Measurements from ENCODE around the gene CREBRF. TPM values are rescaled to one million over a fixed set of nuclear protein-coding genes. Genes with fewer than 3 reads are reported as not detected.

The CREBRF gene
- total and polyA plus RNA-seq, 2 experiments from 2014 or later: 2.0 to 3.5 TPM

- Mint-ChIP-seq H3K27me3 (ENCODE audit: insufficient read depth, low read depth, poor library complexity) (peaks cover 2% of the 10 kb centered on the region), H3K27ac (no peak overlapping the region), H3K36me3 (ENCODE audit: low read depth) (peaks cover 27% of the 10 kb centered on the region; the same call in 2 of the 3 replicates), H3K4me1 (peaks cover 18% of the 10 kb centered on the region), H3K4me3 (no peak overlapping the region), H3K9me3 (no peaks in the 10 kb centered on the region)
- Histone ChIP-seq H3K4me1 (ENCODE audit: insufficient read depth) (peaks cover 9% of the 10 kb centered on the region), H3F3A (replicated peaks; ENCODE audit: low read depth) (no peaks in the 10 kb centered on the region), H3K27me3 (ENCODE audit: insufficient read depth) (no peaks in the 10 kb centered on the region), H4K20me1 (replicated peaks; ENCODE audit: insufficient read depth) (peaks cover 18% of the 10 kb centered on the region), H3K36me3 (ENCODE audit: insufficient read depth) (no peaks in the 10 kb centered on the region), H3K27ac (ENCODE audit: low read depth) (no peak overlapping the region), H3K4me3 (no peak overlapping the region), H3K4me2 (no peak overlapping the region), H3K9me2 (ENCODE audit: insufficient read depth) (peaks cover 5% of the 10 kb centered on the region; the same call in 1 of the 2 replicates), H3K79me2 (replicated peaks; ENCODE audit: insufficient read depth) (peaks cover 69% of the 10 kb centered on the region), H2AFZ (no peak overlapping the region)
- DNase-seq (ENCODE audit: low spot score) (no peak), ATAC-seq (no peak)
- no peak for TF ChIP-seq EZH2phosphoT487 (IDR thresholded peaks at IDR 0.05; ENCODE audit: unreplicated experiment)
- TF ChIP-seq EZH2 (IDR thresholded peaks at IDR 0.05; ENCODE audit: low read depth, unreplicated experiment): no peak
- no peak for TF ChIP-seq REST (IDR thresholded peaks at IDR 0.05; ENCODE audit: unreplicated experiment)
- TF ChIP-seq CREB1 (CRISPR knock-in tag; IDR thresholded peaks at IDR 0.05; ENCODE audit: low read depth): no peak
- TF ChIP-seq NANOG (IDR thresholded peaks at IDR 0.05; ENCODE audit: borderline replicate concordance): no peak
- TF ChIP-seq ETS1 (IDR thresholded peaks at IDR 0.05): no peak
- TF ChIP-seq, protein P1, sequence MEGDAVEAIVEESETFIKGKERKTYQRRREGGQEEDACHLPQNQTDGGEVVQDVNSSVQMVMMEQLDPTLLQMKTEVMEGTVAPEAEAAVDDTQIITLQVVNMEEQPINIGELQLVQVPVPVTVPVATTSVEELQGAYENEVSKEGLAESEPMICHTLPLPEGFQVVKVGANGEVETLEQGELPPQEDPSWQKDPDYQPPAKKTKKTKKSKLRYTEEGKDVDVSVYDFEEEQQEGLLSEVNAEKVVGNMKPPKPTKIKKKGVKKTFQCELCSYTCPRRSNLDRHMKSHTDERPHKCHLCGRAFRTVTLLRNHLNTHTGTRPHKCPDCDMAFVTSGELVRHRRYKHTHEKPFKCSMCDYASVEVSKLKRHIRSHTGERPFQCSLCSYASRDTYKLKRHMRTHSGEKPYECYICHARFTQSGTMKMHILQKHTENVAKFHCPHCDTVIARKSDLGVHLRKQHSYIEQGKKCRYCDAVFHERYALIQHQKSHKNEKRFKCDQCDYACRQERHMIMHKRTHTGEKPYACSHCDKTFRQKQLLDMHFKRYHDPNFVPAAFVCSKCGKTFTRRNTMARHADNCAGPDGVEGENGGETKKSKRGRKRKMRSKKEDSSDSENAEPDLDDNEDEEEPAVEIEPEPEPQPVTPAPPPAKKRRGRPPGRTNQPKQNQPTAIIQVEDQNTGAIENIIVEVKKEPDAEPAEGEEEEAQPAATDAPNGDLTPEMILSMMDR (conservative IDR thresholded peaks at IDR 0.05; ENCODE audit: low read depth in 2 of 2): no peak
- no peak for TF ChIP-seq ZNF331 (CRISPR knock-in tag; IDR thresholded peaks at IDR 0.05; ENCODE audit: low read depth)
- TF ChIP-seq ZNF114 (CRISPR knock-in tag; IDR thresholded peaks at IDR 0.05): no peak
- no peak for TF ChIP-seq STAT1 (IDR thresholded peaks at IDR 0.05; ENCODE audit: unreplicated experiment)
- TF ChIP-seq ZNF462 (CRISPR knock-in tag; IDR thresholded peaks at IDR 0.05): no peak
- no peak for TF ChIP-seq POLR2AphosphoS5 (IDR thresholded peaks at IDR 0.05; ENCODE audit: low read depth)
- no peak for TF ChIP-seq JUNB (IDR thresholded peaks at IDR 0.05; ENCODE audit: unreplicated experiment)
Observed at GRCh38 chr5:173018358-173018757, 37.8 kb upstream of the CREBRF start.
